ENCODE measurements around the gene SRGAP2C.
"Not testable (repeated sequence)": the region's sequence is repeated elsewhere in the genome, so short reads cannot be mapped to it uniquely, and the experiment has no call there.

Gene SRGAP2C

DNA sequence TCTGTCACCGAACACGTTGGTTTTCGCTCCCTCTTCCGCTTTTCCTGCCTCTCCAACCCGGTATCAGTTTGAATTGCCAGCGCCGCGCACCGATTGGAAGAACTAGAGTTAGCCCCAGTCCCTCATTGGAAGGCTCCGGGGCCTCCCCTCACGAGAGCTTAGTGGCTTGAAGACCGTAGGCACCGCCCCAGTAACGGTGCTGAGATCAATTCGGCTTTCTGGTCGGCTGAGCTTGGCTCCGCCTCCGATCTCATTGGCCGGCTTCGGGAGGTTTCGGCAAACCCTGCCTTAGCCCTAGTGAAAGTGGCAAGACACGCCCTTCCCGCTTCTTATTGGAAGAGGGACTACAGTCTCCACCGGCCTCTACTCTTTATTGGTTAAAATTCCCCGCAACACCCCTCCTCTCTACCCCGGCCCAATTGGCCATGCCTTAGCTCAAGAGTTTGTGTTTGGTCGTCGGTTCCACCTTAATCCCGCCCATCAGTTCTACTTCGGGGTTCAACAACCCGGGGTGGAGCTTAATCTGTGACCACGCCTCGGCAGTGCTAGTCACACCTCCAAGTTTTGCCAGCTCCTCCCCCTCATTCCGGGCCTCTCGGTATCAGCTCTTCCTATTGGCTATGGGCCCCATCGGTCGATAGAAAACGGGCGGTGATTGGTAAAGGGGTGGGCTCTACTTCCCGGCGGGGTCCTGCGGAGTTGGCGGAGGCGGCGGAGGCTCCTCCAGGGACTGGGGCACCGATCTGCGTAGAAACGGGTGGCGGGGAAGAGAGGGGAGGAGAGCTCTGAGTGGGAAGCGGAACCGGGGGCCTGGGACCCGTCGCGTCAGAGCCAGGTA lies at the start of gene SRGAP2C, which contains the start of gene FAM72B:
TSS of gene SRGAP2C (plus strand) at position 686 of the 838 bp plus-strand sequence. CDS start 2,472 bp downstream, outside the sequence.
TSS of gene FAM72B (minus strand) at position 51 of the 838 bp plus-strand sequence. CDS start 851 bp downstream, outside the sequence.
- peak; percentile 77 for DNase-seq (ENCODE audit: low spot score)

DNA sequence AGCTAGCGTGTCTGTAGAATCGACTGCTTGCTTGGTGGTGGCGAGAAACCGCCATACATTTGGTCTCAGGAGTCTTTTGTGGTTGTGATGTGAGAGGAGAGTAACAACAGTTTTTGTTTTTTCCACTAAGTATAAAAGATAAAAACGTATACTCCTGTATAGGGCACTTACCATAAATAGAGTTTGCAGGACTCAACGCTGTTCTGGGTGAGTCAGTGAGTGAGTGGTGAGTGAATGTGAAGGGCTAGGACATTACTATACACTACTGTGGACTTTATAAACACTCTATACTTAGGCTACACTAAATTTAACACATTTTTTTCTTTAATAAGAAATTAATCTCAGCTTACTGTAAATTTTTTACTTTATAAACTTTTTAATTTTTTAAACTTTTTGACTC lies 44.4 kb upstream of the SRGAP2C start:
- not testable (repeated sequence) for DNase-seq (ENCODE audit: low spot score)

DNA sequence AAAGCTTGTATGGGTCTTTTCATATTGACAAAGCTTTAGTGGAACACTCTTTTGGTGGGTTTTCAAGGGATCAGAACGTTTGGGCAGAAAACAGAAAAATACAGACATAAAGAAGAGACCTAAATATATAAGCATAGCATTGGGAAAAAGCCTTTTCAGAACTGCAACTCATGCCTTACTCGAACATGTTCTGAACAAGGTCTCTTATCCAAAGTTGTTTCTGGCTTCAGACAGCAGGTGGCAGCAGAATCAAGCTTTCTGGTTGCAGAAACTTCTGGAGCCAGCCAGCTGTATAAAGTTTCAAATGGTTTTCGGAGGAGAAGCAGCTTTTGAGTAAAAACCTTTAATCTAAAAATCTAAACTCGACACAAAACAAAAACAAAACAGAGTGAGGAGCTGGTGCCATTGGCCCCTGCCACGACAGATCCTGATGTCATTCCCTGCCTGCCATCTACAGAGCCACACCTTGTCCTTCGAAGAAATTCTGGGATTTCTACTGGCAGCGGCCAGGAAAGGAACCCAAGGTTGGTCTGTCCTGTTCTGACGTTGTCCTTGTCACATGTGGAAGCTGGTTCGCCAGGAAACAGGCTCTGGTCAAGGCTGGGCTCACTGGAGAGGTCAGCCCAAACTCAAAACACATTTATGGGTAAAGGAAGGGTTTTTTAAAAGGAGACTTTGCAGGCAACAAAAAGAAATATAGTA lies 36.1 kb upstream of the SRGAP2C start:
- not testable (repeated sequence) for DNase-seq (ENCODE audit: low spot score)

DNA sequence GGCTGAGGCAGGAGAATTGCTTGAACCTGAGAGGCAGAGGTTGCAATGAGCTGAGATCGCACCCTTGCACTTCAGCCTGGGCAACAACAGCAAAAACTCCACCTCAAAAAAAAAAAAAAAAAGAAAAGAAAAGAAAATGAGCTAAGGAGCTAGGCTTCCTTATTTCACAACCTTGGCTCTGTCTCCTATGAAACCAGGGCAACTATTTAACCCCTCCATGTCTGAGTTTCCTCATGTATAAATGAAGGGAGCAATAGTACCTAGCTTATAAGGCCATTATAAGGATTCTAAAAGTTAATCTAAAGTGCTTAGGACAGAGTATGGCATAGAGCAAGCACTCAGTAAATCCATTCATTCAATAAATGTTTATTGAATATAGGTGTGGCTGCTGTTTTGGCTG lies 33.5 kb upstream of the SRGAP2C start:
- DNase-seq (ENCODE audit: low spot score) = not testable (repeated sequence)

DNA sequence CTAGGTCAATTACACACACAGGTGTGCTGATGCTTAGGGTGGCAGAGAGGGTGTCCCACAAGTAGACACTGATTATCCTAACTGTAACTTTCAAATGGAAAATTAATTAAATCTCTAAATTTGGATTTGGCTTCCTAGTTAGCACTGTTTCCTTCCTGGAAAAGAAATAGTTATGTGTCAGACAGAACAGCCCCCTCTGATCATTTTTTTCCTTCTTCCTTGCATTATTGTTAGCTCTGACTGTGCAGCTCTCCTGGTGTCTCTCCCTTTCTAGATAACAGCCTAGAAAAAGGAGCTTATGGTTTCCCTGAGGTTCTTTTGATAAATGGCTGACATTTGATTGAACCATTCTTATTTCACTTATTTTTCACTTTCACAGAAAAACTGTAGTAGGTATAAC lies 32.0 kb upstream of the SRGAP2C start:
- DNase-seq (ENCODE audit: low spot score) = not testable (repeated sequence)

DNA sequence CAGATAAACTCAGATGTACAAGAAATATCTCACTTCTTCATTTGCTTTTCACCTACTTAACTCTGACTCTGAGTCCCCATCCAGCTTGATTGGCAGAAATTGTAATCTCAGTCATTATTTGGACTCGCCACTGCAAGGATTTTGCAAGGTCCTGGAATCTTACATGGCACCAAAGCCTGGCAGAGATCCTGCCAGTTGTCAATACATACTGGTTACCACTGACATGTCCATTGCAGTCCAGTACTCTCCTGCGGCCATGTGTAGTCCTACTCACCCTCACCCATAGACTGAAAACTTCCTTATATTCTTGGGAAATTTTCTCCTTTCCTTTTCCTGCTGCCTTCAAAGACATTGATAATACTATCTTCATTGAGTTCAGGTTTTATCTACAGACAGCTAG lies 30.0 kb upstream of the SRGAP2C start:
- not testable (repeated sequence) for DNase-seq (ENCODE audit: low spot score)

DNA sequence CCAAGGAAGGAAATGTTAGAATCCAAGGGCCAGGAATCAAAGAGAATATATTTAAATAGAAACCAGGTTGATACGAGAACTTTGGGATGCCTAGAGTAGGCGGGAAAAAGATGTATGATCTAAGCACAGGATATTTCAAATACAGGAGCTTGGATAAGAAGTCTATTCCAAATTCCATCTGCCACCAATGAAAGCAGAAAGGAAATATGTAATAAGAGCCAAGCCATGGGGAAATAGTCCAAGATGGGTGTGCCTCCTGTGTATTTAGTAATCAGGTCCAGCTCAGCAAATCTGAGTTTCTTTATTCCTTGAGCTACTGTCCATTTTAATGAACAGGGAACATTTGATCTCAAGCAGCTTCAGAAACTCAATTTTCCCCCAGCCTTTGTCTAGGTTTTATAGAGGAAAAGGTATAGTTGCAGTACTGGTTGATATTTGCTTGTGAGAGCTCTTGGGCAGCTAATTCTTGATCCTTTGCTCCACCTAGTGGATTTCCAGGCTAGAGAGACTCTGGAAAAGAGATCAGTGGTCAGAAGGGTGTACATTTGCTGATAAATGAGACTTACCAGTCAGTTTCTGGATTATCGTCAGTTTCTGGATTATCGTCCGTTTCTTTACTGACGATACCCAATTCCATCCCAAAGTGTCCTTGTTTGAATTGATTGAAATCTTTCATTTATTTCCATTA lies 29.0 kb upstream of the SRGAP2C start:
- DNase-seq (ENCODE audit: low spot score) = not testable (repeated sequence)

DNA sequence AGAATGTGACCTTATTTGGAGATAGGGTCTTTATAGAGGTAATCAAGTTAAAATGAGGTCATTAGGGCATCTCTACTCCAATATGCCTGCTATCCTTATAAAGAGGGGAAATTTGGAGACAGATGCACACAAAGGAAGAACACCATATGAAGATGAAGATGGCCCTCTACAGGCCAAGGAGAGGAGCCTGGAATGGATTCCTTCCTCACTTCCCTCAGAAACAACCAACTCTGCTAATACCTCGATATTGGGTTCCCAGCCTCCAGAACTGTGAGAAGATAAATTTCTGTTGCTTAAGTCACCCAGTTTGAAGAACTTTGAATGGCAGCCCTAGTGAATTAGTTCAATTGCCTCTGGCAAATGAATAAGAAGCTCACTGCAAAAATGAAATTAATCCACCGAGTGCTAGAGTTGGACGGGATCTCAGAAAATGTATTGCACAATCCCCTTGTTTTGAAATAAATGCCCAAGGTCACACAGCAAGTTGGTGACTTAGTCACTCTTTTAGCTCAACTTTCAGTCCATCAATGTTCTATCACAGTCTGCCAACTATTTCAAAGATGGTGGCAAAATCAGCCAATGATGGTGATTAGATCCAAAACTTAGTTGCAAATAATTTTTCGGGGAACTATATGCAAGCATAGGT lies 27.7 kb upstream of the SRGAP2C start:
- DNase-seq (ENCODE audit: low spot score) = not testable (repeated sequence)

DNA sequence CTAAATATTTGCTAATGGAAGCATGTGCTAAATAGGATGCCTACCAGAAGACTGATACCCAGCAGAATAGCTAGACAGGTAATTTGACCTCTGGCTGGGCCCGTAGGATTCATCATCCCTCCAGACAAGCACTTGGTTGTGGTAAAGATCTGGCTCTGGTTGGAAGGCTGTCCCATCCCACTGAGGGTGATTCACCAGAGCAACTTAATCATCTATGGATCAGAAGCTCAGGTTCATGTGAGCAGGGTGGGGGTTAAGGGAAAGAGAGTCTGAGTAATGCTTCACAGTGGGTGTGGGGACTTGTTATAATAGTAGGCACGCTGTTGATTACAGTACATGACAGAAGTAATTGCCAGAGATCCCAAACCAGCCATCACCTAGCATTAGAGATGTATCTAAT lies 27.2 kb upstream of the SRGAP2C start:
- not testable (repeated sequence) for DNase-seq (ENCODE audit: low spot score)

DNA sequence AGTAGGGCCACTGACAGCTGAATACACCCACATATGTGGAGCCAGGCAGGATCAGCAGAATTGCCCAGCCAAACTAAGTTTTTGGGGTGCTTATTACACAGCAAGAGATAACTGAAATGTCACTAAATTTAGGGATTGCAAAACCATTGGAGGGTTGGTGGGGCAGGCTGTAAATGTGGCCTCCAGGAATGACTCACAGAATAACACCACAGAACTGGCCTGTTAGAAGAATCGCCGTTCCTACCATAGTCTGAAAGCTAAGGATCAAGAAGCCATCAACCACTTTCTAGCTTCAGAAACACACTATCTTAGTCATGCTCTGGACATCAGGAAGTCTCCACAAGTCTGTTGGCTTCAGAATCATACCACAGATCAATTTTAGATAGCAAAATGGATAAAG lies 24.7 kb upstream of the SRGAP2C start:
- DNase-seq (ENCODE audit: low spot score) = not testable (repeated sequence)

DNA sequence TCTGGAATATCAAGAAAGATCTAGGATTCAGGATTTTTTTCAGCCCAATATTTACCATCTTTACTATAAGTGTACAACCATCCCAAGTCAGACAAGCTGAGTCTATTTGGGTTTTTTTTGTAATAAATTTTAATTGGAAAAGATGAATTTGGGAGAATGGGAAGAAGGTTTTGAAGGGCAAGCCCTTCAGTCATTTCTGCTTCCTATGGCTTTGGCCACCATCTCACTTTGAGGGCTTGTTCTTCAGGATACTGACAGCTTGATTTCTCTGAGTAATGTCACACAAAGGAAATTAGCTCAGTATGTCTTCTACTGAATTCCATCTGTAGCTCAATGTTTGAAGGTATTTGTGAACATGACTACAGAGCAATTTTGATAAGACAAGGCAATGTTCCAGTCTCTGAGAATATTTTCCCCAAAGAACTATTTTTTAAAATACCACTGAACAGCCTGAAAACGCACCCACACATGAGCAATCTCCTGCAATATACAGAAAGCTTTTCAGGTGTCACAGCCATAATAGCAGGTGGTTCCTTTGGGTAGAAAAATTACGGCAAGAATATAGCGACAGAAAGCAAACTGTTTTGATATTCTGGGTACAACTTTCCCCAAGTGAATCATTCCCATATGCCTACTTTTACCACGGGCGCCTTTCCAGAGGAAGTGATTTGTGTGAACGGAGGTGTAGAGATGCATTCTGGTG lies 23.4 kb upstream of the SRGAP2C start:
- not testable (repeated sequence) for DNase-seq (ENCODE audit: low spot score)

DNA sequence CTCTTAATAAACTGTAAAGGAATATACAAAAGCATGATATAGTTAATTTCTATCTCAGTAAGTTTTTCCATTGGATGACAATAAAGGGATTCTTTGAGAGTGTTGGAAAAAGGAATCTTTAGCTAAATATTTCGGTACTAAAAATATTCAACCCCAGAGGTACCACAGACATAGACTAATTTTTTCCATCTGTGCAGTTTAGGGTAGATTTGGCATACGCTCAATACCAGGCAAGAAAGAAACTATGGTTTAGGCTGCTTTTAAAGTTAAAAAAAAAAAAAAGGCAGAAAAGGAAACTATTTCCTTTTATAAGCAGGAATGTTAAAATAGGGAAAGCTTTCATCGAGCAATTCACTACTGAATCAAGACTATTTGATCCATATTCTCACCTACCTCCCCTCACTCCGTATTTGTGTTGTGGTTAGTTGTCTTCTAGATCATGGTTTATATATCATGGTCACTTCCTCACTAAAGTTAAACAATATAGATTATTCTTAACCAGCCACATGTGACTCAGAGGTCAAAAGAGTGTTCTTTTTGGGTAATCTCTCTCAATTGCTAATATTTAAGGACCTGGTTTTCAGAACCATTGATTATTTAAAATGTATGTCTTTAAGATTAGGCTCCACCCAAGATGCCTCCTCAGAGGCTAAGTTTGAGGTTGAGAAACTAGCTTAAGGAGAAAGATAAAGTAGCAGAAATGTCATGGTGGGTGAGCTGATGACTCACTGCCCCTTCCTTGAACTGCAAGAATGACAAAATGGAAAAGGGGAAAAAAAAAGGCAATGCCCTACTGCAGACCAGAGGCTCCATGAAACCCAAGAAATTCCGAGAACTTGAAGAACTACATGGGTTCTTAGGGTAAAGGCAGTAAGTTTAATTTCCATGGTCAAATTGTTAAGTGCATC lies 20.7 kb upstream of the SRGAP2C start:
- not testable (repeated sequence) for DNase-seq (ENCODE audit: low spot score)

DNA sequence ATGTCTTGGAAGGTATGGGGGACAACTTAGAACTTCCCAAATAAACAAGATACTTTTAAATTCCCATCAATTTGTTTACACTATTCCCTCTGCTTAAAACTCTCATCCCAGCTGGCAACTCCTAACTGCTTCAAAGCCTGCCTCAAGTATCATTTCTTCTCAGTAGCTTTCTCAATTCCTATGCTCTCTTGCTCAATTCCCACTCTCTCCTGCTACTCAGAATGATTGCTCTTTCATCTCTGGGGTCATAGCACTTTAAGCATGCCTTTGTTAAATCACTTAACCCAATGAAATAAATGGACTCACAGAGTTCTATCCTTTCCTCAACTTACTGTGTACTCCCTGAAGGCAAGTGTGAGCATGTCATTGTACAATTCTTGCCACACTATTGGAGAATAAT lies 19.5 kb upstream of the SRGAP2C start:
- DNase-seq (ENCODE audit: low spot score) = not testable (repeated sequence)

DNA sequence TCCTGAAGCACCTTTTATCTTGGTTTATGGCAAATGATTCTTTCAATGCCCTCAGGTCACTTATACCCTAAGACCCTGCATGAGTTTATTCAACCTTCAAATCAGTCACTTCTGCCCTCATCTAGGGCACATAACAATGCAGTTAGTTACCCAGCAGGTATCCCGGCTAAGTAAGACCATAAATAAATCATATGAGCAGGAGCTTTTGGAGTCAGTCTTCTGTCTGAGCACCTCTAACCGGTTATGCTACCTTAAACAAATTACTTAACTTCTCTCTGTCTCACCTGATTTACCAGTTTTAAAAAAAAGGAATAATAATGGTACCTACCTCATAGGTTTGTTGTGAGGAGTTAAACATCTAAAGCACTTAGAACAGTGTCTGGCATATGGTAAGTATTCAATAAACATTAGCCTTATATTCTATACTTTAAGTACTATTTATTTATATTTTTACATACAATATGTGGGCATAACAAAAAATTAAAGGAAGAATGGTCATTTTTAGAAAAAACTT lies 17.5 kb upstream of the SRGAP2C start:
- not testable (repeated sequence) for DNase-seq (ENCODE audit: low spot score)

DNA sequence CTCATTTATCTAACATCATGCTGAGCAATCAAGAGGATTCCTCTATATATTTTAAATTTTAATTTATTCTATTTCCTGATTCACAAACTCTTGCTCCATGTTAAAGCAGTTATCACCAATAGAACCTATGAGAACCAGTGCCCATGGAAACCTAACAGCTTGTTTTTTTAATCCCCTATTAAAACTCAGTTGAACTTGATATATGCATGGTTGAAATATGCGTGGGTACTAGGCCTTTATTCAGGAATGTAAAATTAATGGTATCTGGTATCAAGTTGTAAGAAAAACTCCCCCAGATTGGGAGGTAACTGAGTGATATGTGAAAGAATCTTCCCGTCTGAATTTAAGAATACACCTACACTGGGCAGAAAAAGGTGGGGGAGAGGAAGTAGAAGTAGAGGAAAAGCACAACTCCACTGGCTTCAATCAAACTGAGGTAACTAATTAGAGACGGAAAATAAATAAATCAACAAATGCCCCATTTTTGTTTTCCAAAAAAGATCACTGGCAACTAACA lies 16.6 kb upstream of the SRGAP2C start:
- not testable (repeated sequence) for DNase-seq (ENCODE audit: low spot score)

DNA sequence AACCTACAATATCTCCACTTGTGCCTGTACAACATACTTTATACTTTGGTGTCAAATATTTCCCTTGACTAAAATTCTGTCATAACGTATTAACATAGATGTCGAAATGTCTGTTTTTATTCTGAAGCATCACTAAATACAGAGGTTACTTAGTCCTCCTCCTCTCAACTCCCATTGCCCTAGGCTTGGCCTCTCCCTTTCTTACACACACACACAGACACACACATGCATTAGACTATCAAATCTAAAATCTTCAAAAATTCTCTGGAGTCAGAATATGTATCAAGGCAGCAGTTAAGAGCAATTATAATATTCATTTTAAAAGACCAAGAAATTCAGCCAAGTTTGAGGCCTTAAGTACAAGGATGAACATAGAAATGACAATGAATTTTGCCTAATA lies 8.1 kb upstream of the SRGAP2C start:
- DNase-seq (ENCODE audit: low spot score) = not testable (repeated sequence)

DNA sequence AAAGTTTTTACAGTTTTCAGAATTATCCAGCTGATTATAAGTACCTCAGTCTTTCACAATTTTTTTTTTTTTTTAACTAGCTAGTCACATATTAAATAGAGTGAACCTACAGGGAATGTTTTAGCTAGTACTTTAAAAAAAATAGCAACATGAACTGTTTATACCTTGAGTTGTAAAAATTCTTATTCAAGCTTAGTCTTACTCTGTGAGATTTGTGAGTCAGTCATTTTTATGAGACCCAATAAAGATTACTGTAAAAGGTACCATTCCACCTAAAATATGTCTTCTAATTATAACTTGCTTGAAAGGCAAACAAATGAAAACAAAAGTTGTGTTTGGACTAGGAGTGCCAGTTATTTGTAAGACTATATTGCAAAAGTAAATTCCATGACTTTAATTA lies 6.6 kb upstream of the SRGAP2C start:
- not testable (repeated sequence) for DNase-seq (ENCODE audit: low spot score)

DNA sequence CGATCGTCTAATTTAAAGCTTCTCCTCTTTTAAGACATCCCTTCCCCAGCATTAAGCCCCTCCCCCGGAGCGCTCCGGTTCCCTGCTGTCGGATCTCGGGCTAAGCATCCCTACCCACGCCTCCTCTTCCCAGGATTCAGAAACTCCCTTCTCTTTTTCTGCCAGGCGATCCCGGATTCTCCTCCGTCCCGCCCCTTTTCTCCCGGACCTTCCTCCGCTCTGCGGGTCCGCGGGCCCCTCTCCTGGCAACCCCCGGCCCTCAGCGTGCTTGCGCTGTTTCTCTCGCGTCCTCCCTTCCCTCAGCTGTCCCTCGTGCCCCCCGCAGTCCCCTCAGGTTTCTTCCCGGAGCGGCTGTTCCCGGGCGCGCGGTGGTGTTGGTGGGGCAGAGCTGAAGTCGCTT lies 908 bp upstream of the SRGAP2C start:
- not testable (repeated sequence) for DNase-seq (ENCODE audit: low spot score)

DNA sequence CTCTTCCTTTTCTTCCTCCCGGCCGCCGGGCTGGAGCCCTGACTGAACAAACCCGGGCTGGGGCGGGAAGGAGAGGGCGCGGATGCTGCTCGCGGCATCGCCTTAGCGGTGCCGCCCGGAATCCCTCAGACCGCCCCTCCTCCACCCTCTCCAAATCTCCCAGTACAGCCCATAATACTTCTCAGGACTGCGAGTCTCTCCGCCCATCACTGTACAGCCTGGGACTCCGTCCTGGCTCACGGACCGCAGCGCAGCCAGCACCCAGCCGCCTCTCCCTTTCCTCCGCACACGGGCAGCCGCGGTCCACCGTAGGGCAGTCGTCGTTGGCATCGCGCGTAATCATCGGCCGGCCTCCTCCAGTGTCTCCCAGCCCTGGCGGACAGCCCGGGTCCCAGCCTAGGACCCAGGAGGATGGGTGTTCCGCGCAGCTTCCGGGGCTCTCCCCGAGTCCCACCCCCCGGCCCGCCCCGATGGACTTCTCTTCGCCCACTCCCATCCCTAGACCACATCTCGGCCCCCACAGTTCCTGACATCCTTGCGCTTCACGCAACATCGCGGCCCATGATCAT lies 449 bp downstream of the SRGAP2C start:
- not testable (repeated sequence) for DNase-seq (ENCODE audit: low spot score)
